Nephron (organoid): ENCODE results near the gene A2ML1.
"Not testable (repeated sequence)": the region's sequence is repeated elsewhere in the genome, so short reads cannot be mapped to it uniquely, and the experiment has no call there.

Experiments used
- H3K27ac Mint-ChIP-seq, 3 experiments: 2 replicates each; pipeline ENCODE4 v1.8.0; 2020; ENCODE audit warnings: mixed read lengths in 3 of 3, mild to moderate bottlenecking in 2 of 3, moderate library complexity in 1 of 3
- H3K27me3 Mint-ChIP-seq: 2 replicates; pipeline ENCODE4 v1.8.0; 2021; ENCODE audit warnings: low read depth, mild to moderate bottlenecking, moderate library complexity, mixed read lengths
- H3K36me3 Mint-ChIP-seq: 2 replicates; pipeline ENCODE4 v1.8.0; 2020; ENCODE audit warnings: low read depth, mixed read lengths
- H3K4me1 Mint-ChIP-seq: 2 replicates; pipeline ENCODE4 v1.8.0; 2020; ENCODE audit warnings: mixed read lengths
- H3K4me3 Mint-ChIP-seq, 3 experiments: 2 replicates each; pipeline ENCODE4 v1.8.0; 2020; ENCODE audit warnings: mild to moderate bottlenecking in 3 of 3, mixed read lengths in 3 of 3, moderate library complexity in 2 of 3
- H3K9me3 Mint-ChIP-seq: 2 replicates; pipeline ENCODE4 v1.8.0; 2020; ENCODE audit warnings: mixed read lengths
- TF ChIP-seq, protein P1 (sequence below), 3 experiments: fragments of 200-600 bp; sonication (generic); IDR thresholded peaks; one replicate each; pipeline ENCODE4 v1.5.0; 2021; ENCODE audit warnings: antibody characterized with exemption in 3 of 3; ENCODE audit not compliant: unreplicated experiment in 3 of 3

A2ML1 gene

DNA sequence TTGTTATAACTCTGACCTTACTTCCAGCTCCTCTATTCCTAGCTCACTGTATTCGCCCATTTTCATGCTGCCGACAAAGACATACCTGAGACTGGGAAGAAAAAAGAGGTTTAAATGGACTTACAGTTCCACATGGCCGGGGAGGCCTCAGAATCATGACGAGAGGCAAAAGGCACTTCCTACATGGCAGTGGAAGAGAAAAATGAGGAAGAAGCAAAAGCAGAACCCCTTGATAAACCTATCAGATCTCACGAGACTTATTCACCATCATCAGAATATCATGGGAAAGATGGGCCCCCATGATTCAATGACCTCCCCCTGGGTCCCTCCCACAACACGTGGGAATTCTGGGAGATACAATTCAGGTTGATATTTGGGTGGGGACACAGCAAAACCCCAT lies 77.4 kb downstream of the A2ML1 start:
- H3K36me3 Mint-ChIP-seq, result no peaks in the 10 kb centered on the region
- H3K4me3 Mint-ChIP-seq, result no peak overlapping the region
- no peaks in the 10 kb centered on the region for H3K4me1 Mint-ChIP-seq
- no peak overlapping the region for H3K27ac Mint-ChIP-seq
- TF ChIP-seq, protein P1, sequence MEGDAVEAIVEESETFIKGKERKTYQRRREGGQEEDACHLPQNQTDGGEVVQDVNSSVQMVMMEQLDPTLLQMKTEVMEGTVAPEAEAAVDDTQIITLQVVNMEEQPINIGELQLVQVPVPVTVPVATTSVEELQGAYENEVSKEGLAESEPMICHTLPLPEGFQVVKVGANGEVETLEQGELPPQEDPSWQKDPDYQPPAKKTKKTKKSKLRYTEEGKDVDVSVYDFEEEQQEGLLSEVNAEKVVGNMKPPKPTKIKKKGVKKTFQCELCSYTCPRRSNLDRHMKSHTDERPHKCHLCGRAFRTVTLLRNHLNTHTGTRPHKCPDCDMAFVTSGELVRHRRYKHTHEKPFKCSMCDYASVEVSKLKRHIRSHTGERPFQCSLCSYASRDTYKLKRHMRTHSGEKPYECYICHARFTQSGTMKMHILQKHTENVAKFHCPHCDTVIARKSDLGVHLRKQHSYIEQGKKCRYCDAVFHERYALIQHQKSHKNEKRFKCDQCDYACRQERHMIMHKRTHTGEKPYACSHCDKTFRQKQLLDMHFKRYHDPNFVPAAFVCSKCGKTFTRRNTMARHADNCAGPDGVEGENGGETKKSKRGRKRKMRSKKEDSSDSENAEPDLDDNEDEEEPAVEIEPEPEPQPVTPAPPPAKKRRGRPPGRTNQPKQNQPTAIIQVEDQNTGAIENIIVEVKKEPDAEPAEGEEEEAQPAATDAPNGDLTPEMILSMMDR (IDR thresholded peaks at IDR 0.05; ENCODE audit: unreplicated experiment in 3 of 3), result no peak
- no peaks in the 10 kb centered on the region for H3K27me3 Mint-ChIP-seq
- H3K9me3 Mint-ChIP-seq, result peaks cover 3% of the 10 kb centered on the region

GRCh38 chr12:8902703-8903102 lies 80.3 kb downstream of the A2ML1 start:
- H3K36me3 Mint-ChIP-seq, H3K4me3 Mint-ChIP-seq, H3K27ac Mint-ChIP-seq, H3K27me3 Mint-ChIP-seq, H3K9me3 Mint-ChIP-seq: not testable (repeated sequence)
- H3K4me1 Mint-ChIP-seq, result peaks cover 20% of the 10 kb centered on the region

- TF ChIP-seq, protein P1 (IDR thresholded peaks at IDR 0.05; ENCODE audit: unreplicated experiment in 3 of 3), result no peak
- Mint-ChIP-seq H3K36me3 (no peaks in the 10 kb centered on the region), H3K4me1 (peaks cover 20% of the 10 kb centered on the region), H3K27me3 (no peaks in the 10 kb centered on the region), H3K27ac (no peak overlapping the region), H3K4me3 (no peak overlapping the region), H3K9me3 (peaks cover 3% of the 10 kb centered on the region)
These were observed 81.2 kb downstream of the A2ML1 start for GRCh38 chr12:8903646-8904045.

- TF ChIP-seq, protein P1 (IDR thresholded peaks at IDR 0.05; ENCODE audit: unreplicated experiment in 3 of 3), result no peak
- H3K27me3 Mint-ChIP-seq, result no peaks in the 10 kb centered on the region
- no peak overlapping the region for H3K4me3 Mint-ChIP-seq
- no peak overlapping the region for H3K27ac Mint-ChIP-seq
- peaks cover 20% of the 10 kb centered on the region for H3K4me1 Mint-ChIP-seq
- peaks cover 3% of the 10 kb centered on the region for H3K9me3 Mint-ChIP-seq
- H3K36me3 Mint-ChIP-seq, result no peaks in the 10 kb centered on the region
These were observed 82.2 kb downstream of the A2ML1 start for GRCh38 chr12:8904665-8905064.

DNA sequence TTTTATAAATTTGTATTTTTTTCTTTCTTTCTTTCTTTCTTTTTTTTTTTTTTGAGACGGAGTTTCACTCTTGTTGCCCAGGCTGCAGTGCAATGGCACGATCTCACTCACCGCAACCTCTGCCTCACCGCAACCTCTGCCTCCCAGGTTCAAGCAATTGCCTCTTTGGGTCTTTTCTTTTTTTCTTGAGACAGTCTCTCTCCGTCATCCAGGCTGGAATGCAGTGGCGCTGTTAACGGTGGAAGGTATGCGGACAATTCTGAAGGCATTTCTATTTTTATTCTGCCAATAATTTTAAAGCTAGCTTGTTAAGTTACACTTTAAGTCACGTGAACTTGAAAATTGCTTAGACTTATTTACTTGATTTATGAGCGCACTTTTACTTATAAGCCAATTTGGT lies 83.1 kb downstream of the A2ML1 start:
- peaks cover 20% of the 10 kb centered on the region for H3K4me1 Mint-ChIP-seq
- H3K36me3 Mint-ChIP-seq, result no peaks in the 10 kb centered on the region
- peaks cover 3% of the 10 kb centered on the region for H3K9me3 Mint-ChIP-seq
- TF ChIP-seq, protein P1 (IDR thresholded peaks at IDR 0.05; ENCODE audit: unreplicated experiment in 3 of 3), result no peak
- no peak overlapping the region for H3K4me3 Mint-ChIP-seq
- H3K27ac Mint-ChIP-seq, result peak overlapping the region in 1 of 3 experiments; percentile 31
- H3K27me3 Mint-ChIP-seq, result no peaks in the 10 kb centered on the region

GRCh38 chr12:8906266-8907180 lies 84.1 kb downstream of the A2ML1 start:
- peaks cover 3% of the 10 kb centered on the region for H3K9me3 Mint-ChIP-seq

More at GRCh38 chr12:8906266-8907180, 84.1 kb downstream of the A2ML1 start:
- Mint-ChIP-seq H3K4me3 (no peak overlapping the region), H3K27me3 (no peaks in the 10 kb centered on the region), H3K27ac (peak overlapping the region in 1 of 3 experiments; percentile 31), H3K4me1 (peaks cover 20% of the 10 kb centered on the region), H3K36me3 (no peaks in the 10 kb centered on the region)
- TF ChIP-seq, protein P1 (IDR thresholded peaks at IDR 0.05; ENCODE audit: unreplicated experiment in 3 of 3), result no peak
